ENCODE measurements around the gene MYPN. TPM values are rescaled to one million over a fixed set of nuclear protein-coding genes. Genes with fewer than 3 reads are reported as not detected.
"Not testable (repeated sequence)": the region's sequence is repeated elsewhere in the genome, so short reads cannot be mapped to it uniquely, and the experiment has no call there.

The MYPN gene
- polyA plus RNA-seq, 6 donors from 2014 or later, result not detected

DNA sequence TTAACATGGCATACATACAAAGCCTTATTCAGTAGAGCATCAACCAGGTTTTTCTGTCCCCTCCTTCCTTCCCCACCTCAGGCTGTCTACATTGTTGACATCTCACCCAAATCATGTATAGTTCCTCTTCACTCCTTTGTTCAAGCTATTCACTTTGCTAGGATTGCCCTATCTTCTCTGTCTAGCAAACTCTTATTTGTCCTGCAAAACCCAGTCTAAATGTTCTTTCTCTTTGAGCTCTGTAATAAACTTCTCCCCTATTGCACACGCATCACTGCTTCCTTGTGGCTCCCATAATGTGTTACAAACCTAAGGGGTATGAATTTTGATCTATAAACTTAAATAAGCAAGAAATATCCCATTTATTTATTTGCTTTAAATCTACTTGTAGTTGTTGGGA, 36.8 kb downstream of the MYPN start:
- H3K4me1 Mint-ChIP-seq, result no peaks in the 10 kb centered on the region
- H3K4me3 Mint-ChIP-seq, result no peak overlapping the region
- H3K9me3 Mint-ChIP-seq, result no peaks in the 10 kb centered on the region
- no peak for ATAC-seq (ENCODE audit: low read depth in 2 of 2)
- peaks cover 7 to 11% (median 8%) of the 10 kb centered on the region in 3 donors for H3K27me3 Mint-ChIP-seq
- no peak overlapping the region for H3K27ac Mint-ChIP-seq
- H3K36me3 Mint-ChIP-seq, result no peaks in the 10 kb centered on the region
- DNase-seq, result no peak

DNA sequence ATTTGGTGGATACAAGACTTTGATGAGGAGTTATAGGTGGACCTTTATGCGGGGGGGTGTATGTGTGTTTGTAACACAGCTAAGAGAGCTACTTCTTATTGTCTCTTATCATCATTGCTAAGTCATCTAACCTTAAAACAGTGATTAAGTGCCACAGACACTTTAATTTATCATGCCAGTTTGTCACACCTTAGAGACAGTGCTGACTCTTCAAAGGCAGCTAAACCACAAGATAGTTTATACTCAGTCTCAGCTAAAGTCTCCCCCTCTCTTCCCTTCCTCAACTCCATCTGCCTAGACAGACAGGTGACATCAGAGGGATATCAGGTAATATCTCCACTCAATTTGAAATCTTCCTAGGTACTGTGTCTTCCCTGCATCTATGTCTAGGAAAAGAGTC, 42.2 kb downstream of the MYPN start:
- ATAC-seq (ENCODE audit: low read depth in 2 of 2), result no peak
- DNase-seq, result no peak
- Mint-ChIP-seq H3K9me3 (no peaks in the 10 kb centered on the region), H3K4me1 (no peaks in the 10 kb centered on the region), H3K4me3 (no peak overlapping the region), H3K27ac (no peak overlapping the region), H3K27me3 (peaks cover 0 to 17% (median 0%) of the 10 kb centered on the region in 3 donors), H3K36me3 (no peaks in the 10 kb centered on the region)

GRCh38 chr10:68153473-68154210, 44.4 kb downstream of the MYPN start:
- Mint-ChIP-seq H3K36me3 (no peaks in the 10 kb centered on the region), H3K4me3 (no peak overlapping the region)
- no peak for DNase-seq

DNA sequence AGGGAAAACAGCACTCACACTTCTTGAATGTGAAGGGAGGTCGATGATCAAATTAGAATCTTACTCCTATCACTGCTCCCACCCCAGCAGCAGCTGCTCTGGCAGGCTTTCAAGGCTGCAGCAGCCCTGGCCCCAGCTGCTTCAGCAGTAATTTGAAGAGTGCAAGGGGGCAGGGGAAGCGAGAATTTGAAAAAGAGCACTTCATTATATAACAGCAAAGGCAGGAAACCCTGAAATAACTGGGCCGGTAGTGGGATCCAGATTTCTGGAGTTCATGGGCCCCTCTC, 44.9 kb downstream of the MYPN start:
- Mint-ChIP-seq H3K27me3 (peaks cover 0 to 6% (median 0%) of the 10 kb centered on the region in 3 donors), H3K36me3 (no peaks in the 10 kb centered on the region), H3K4me1 (no peaks in the 10 kb centered on the region), H3K27ac (peak overlapping the region in 1 of 6 donors; percentile 78), H3K9me3 (no peaks in the 10 kb centered on the region), H3K4me3 (no peak overlapping the region)
- no peak for DNase-seq
- no peak for ATAC-seq (ENCODE audit: low read depth in 2 of 2)

More at GRCh38 chr10:68153473-68154210, 44.4 kb downstream of the MYPN start:
- no peaks in the 10 kb centered on the region for H3K9me3 Mint-ChIP-seq
- no peak for ATAC-seq (ENCODE audit: low read depth in 2 of 2)
- no peaks in the 10 kb centered on the region for H3K4me1 Mint-ChIP-seq
- peak overlapping the region in 1 of 6 donors; percentile 23 for H3K27ac Mint-ChIP-seq
- peaks cover 0 to 6% (median 0%) of the 10 kb centered on the region in 3 donors for H3K27me3 Mint-ChIP-seq

GRCh38 chr10:68155615-68156210, 46.4 kb downstream of the MYPN start:
- no peak for ATAC-seq (ENCODE audit: low read depth in 2 of 2)
- no peak for DNase-seq
- Mint-ChIP-seq H3K9me3 (no peaks in the 10 kb centered on the region), H3K36me3 (no peaks in the 10 kb centered on the region), H3K4me3 (no peak overlapping the region), H3K27ac (no peak overlapping the region), H3K27me3 (peaks cover 0 to 6% (median 0%) of the 10 kb centered on the region in 3 donors), H3K4me1 (no peaks in the 10 kb centered on the region)

DNA sequence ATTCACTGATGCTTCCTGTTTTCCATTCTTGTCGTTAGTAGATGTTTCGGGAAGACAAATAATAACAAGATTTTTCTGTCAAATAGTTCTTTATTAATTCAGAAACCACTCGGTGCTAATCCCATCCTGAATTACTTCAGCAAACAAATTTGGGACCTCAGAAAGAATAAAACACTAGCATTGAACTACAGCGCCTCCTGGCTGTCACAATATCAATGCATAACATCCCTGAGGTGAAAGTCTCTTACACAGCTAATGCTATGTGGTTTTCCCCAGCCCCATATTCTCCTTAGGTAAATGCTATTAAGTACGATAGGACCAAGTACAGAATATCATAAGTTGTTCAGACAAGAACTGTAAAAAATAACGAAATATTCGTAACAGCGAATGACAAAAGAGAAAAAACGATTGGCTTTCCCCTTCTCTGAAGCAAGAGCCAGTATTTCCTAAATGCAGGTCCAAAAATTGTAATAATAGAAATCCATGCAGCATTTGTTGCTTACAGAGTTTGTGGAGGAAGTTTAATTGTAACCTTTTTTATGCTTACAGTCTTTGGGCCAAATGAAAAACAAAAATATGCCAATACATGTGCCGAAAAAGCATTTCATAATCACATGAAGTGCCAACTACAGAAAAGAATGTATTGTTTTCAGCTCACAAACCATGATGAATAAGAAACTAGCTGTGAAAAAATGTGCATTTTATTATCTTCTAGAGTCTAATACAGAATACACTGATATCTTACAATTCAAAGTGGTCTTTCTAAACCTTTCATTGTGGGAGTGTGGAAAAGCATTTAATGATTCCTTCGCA, 47.3 kb downstream of the MYPN start:
- ATAC-seq (ENCODE audit: low read depth in 2 of 2), result peak; percentile 63 to 71
- Mint-ChIP-seq H3K9me3 (no peaks in the 10 kb centered on the region), H3K36me3 (no peaks in the 10 kb centered on the region), H3K4me3 (no peak overlapping the region), H3K27ac (no peak overlapping the region), H3K27me3 (peaks cover 0 to 6% (median 0%) of the 10 kb centered on the region in 3 donors), H3K4me1 (no peaks in the 10 kb centered on the region)
- DNase-seq, result peak; percentile 40

- H3K36me3 Mint-ChIP-seq; H3K4me1 Mint-ChIP-seq; DNase-seq; H3K9me3 Mint-ChIP-seq; ATAC-seq (ENCODE audit: low read depth in 2 of 2); H3K27ac Mint-ChIP-seq; H3K27me3 Mint-ChIP-seq; H3K4me3 Mint-ChIP-seq: not testable (repeated sequence)
Measured at GRCh38 chr10:68157522-68157921, 48.2 kb downstream of the MYPN start.

GRCh38 chr10:68158031-68158430, 48.7 kb downstream of the MYPN start:
- Mint-ChIP-seq H3K9me3 (no peaks in the 10 kb centered on the region), H3K36me3 (no peaks in the 10 kb centered on the region), H3K27me3 (peaks cover 0 to 6% (median 0%) of the 10 kb centered on the region in 3 donors), H3K27ac (no peak overlapping the region), H3K4me3 (no peak overlapping the region), H3K4me1 (no peaks in the 10 kb centered on the region)
- DNase-seq (no peak), ATAC-seq (ENCODE audit: low read depth in 2 of 2) (no peak)

DNA sequence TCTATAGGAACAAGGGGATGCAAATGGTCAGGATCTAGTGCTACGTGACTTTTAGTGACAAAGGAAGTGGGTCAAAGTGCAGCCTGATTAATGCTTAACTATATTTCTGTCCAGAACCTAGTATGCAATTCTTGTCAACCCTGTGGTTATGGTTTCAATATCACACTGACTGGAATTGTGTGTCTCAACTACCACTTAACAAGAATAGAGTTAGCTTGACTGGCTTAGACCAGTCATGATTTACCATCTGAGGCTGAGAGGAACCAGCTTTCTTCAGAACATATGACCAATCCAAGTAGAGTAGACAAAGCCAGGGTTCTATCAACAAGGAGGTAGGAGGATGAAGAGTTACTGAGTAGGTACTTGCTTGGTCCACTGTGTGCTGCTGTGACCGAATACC, 54.4 kb downstream of the MYPN start:
- Mint-ChIP-seq H3K9me3 (peaks cover 0 to 2% (median 0%) of the 10 kb centered on the region in 7 donors), H3K36me3 (no peaks in the 10 kb centered on the region), H3K27me3 (no peaks in the 10 kb centered on the region), H3K27ac (no peak overlapping the region), H3K4me1 (no peaks in the 10 kb centered on the region), H3K4me3 (no peak overlapping the region)
- ATAC-seq (ENCODE audit: low read depth in 2 of 2) (no peak), DNase-seq (no peak)

GRCh38 chr10:68165643-68166042, 56.4 kb downstream of the MYPN start:
- ATAC-seq (ENCODE audit: low read depth in 2 of 2), result no peak
- no peaks in the 10 kb centered on the region for H3K27me3 Mint-ChIP-seq

DNA sequence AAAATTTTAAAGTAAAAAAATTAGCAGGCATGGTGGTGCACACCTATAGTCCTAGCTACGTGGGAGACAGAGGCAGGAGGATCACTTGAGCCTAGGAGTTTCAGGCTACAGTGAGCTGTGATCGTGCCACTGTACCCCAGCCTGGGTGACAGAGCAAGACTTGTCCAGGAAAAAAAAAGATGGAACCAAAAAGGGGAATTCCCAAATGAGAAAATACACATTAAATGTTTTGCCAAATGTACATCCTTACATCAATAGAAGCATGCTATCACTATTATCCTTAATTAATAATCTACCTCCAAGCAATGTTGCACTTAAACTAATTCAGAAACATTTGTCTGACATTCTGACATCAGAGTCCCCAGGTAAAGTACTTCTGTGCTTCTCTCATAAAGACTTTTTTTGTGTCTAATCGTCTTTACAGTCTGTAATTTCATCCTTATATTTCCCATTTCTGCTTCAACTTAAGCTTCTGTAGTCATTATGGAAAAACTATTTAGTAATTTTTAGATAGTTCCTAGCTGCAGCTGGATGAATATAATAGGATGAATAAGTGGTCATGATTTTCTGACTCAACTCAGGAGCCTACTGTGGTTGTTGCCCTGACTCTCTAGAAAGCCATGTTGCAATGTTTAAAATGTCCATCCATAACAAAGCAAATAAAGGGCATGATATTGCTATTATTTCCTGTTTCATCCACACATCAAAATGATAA, 57.7 kb downstream of the MYPN start:
- DNase-seq (no peak), ATAC-seq (ENCODE audit: low read depth in 2 of 2) (no peak)
- no peaks in the 10 kb centered on the region for H3K4me1 Mint-ChIP-seq
- peak overlapping the region in 1 of 8 donors; percentile 70 for H3K4me3 Mint-ChIP-seq
- no peaks in the 10 kb centered on the region for H3K36me3 Mint-ChIP-seq
- peaks cover 0 to 3% (median 0%) of the 10 kb centered on the region in 7 donors for H3K9me3 Mint-ChIP-seq
- no peaks in the 10 kb centered on the region for H3K27me3 Mint-ChIP-seq
- no peak overlapping the region for H3K27ac Mint-ChIP-seq

More at GRCh38 chr10:68165643-68166042, 56.4 kb downstream of the MYPN start:
- no peak for DNase-seq
- Mint-ChIP-seq H3K4me3 (no peak overlapping the region), H3K9me3 (peaks cover 0 to 3% (median 0%) of the 10 kb centered on the region in 7 donors), H3K36me3 (no peaks in the 10 kb centered on the region), H3K4me1 (no peaks in the 10 kb centered on the region), H3K27ac (no peak overlapping the region)

GRCh38 chr10:68167586-68168189, 58.4 kb downstream of the MYPN start:
- H3K27me3 Mint-ChIP-seq, result no peaks in the 10 kb centered on the region
- no peak overlapping the region for H3K4me3 Mint-ChIP-seq
- DNase-seq (no peak), ATAC-seq (ENCODE audit: low read depth in 2 of 2) (no peak)
- peak overlapping the region in 1 of 6 donors; percentile 35 for H3K27ac Mint-ChIP-seq
- peaks cover 3 to 5% (median 5%) of the 10 kb centered on the region in 3 donors for H3K4me1 Mint-ChIP-seq
- peaks cover 0 to 3% (median 0%) of the 10 kb centered on the region in 7 donors for H3K9me3 Mint-ChIP-seq
- no peaks in the 10 kb centered on the region for H3K36me3 Mint-ChIP-seq

DNA sequence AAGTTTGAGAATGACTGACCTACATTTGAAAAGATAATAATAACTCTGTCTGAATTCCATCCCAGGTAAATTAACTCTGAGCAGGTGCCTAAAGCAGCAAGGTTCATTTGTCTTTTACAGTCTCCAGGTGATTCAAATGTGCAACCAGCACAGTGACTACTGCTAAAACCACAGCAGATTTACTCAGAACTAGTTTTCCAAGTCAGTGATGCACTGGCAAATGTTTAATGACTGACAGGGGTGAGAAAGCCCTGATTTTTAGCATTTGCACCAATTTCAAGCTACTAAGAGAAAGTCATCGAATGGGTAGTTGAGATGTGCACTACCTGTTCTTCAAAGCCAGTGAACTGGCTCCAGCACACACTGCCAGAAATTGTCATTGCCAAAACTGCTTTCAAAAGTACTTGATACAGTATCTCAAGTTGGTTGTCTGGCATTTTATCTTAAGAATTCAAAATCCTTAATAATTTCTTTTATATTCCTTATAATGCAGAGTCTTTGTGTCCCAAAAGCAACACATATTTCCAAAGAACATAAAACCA, 62.3 kb downstream of the MYPN start:
- Mint-ChIP-seq H3K4me3 (no peak overlapping the region), H3K27me3 (no peaks in the 10 kb centered on the region), H3K36me3 (no peaks in the 10 kb centered on the region), H3K9me3 (peaks cover 0 to 3% (median 0%) of the 10 kb centered on the region in 7 donors), H3K27ac (peak overlapping the region in 1 of 6 donors; percentile 64), H3K4me1 (peaks cover 3 to 7% (median 5%) of the 10 kb centered on the region in 3 donors)
- ATAC-seq (ENCODE audit: low read depth in 2 of 2), result no peak
- DNase-seq, result no peak

All from naive B cell (primary cell).